ENCODE results near the gene AMHR2. TPM values are rescaled to one million over a fixed set of nuclear protein-coding genes. Genes with fewer than 3 reads are reported as not detected.

Gene AMHR2
- total RNA-seq, 1 donor from 2014 or later = not detected

DNA sequence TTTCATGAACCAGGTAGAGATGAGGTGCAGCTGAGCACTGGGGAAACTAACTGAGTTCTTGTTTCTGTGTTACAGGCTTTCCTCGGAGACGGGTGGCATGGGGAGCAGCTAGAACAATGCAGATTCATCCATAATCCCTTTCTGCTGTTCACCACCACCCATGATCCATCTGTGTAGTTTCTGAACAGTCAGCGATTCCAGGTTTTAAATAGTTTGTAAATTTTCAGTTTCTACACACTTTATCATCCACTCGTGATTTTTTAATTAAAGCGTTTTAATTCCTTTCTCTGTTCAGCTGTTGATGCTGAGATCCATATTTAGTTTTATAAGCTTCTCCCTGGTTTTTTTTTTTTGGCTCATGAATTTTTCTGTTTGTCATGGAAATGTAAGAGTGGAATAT lies 55.7 kb downstream of the AMHR2 start:
- H3K36me3 Mint-ChIP-seq (ENCODE audit: low read depth) = peaks cover 42% of the 10 kb centered on the region

DNA sequence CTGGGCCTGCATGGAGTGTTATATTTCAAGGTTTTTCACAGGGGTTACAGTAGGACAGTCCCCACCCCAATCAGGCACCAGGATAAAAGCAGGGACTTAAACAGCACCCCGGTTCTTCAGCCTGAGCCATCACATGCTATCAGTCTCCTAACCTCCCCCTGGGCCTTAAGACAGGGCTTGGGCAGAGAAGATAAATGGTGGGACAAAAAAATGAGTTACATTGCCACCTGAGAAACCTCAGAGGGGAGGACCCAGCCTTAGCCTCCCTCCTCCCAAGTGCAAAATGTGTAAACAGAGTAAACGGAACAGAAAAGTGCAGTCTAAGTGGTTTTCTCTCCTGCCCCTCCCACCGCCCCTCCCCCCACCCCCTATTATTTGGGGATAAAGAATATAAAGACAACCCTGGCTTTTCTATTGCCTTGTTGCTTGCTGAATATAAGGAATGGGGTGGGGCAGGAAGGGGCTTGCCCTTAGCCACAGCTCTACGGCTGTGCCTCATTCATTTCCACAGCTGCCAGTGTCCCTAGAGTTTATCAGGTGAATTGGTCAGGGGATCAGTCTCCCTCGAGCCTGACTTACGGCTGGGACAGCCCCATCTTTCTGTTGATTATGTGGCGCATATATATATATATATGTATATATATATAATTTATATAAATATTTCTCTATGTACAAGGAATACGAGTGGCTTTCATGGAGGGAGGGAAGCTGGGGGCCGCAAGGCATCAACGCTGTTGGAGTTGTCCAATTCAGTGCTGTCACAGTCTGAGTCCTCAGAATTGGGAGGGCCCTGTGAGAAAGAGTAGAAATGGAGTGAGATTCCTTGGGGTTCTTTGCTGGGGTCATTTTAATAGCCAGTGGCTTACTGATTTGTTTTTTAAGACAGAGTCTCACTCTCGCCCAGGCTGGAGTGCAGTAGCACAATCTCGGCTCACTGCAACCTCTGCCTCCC lies 57.1 kb downstream of the AMHR2 start:
- peaks cover 49% of the 10 kb centered on the region for H3K4me1 Mint-ChIP-seq (ENCODE audit: low read depth)
- peak overlapping the region; percentile 36 for H3K27ac Mint-ChIP-seq (ENCODE audit: unreplicated experiment)
- no peak for DNase-seq (ENCODE audit: low spot score)
- no peak overlapping the region for H3K4me3 Mint-ChIP-seq (ENCODE audit: unreplicated experiment)
- no peaks in the 10 kb centered on the region for H3K9me3 Mint-ChIP-seq (ENCODE audit: low read depth)
- TF ChIP-seq, protein P1, sequence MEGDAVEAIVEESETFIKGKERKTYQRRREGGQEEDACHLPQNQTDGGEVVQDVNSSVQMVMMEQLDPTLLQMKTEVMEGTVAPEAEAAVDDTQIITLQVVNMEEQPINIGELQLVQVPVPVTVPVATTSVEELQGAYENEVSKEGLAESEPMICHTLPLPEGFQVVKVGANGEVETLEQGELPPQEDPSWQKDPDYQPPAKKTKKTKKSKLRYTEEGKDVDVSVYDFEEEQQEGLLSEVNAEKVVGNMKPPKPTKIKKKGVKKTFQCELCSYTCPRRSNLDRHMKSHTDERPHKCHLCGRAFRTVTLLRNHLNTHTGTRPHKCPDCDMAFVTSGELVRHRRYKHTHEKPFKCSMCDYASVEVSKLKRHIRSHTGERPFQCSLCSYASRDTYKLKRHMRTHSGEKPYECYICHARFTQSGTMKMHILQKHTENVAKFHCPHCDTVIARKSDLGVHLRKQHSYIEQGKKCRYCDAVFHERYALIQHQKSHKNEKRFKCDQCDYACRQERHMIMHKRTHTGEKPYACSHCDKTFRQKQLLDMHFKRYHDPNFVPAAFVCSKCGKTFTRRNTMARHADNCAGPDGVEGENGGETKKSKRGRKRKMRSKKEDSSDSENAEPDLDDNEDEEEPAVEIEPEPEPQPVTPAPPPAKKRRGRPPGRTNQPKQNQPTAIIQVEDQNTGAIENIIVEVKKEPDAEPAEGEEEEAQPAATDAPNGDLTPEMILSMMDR (IDR thresholded peaks at IDR 0.05) = no peak
- H3K36me3 Mint-ChIP-seq (ENCODE audit: low read depth) = peaks cover 35% of the 10 kb centered on the region
- H3K27me3 Mint-ChIP-seq (ENCODE audit: low read depth) = no peaks in the 10 kb centered on the region

More for the DNA sequence above, 55.7 kb downstream of the AMHR2 start:
- Mint-ChIP-seq H3K27ac (ENCODE audit: unreplicated experiment) (peak overlapping the region; percentile 57), H3K27me3 (ENCODE audit: low read depth) (no peaks in the 10 kb centered on the region), H3K4me1 (ENCODE audit: low read depth) (peaks cover 57% of the 10 kb centered on the region), H3K9me3 (ENCODE audit: low read depth) (no peaks in the 10 kb centered on the region), H3K4me3 (ENCODE audit: unreplicated experiment) (no peak overlapping the region)
- no peak for DNase-seq (ENCODE audit: low spot score)
- TF ChIP-seq, protein P1 (IDR thresholded peaks at IDR 0.05) = no peak

Other genes starting within 250 kb of the AMHR2 start
- gene ZNF740, start 243.1 kb upstream of the AMHR2 start, total RNA-seq = 27.3 to 36.7 TPM (median 28.0 TPM) in 3 replicates
- 24.3 to 34.6 TPM (median 27.1 TPM) in 3 replicates for gene CSAD, start 242.9 kb upstream of the AMHR2 start, total RNA-seq
- 0.37 to 0.46 TPM in 2 of 3 replicates, not detected in the other for gene ITGB7, start 216.6 kb upstream of the AMHR2 start, total RNA-seq
- 19.4 to 30.0 TPM (median 21.7 TPM) in 3 replicates for gene RARG, start 191.6 kb upstream of the AMHR2 start, total RNA-seq
- 4.0 to 5.5 TPM (median 4.8 TPM) in 3 replicates for gene ESPL1, start 155.6 kb upstream of the AMHR2 start, total RNA-seq
- 266 to 309 TPM (median 274 TPM) in 3 replicates for gene PFDN5, start 128.3 kb upstream of the AMHR2 start, total RNA-seq
- gene MYG1, start 124.2 kb upstream of the AMHR2 start, total RNA-seq = 44.1 to 47.0 TPM (median 47.0 TPM) in 3 replicates
- 48.6 to 71.1 TPM (median 52.8 TPM) in 3 replicates for gene AAAS, start 102.2 kb upstream of the AMHR2 start, total RNA-seq
- not detected in 3 replicates for gene SP7, start 87.5 kb upstream of the AMHR2 start, total RNA-seq
- 57.1 to 59.7 TPM (median 59.0 TPM) in 3 replicates for gene SP1, start 43.7 kb upstream of the AMHR2 start, total RNA-seq
- gene PRR13, start 17.9 kb downstream of the AMHR2 start, total RNA-seq = 96.2 to 110 TPM (median 102 TPM) in 3 replicates
- 601 to 638 TPM (median 611 TPM) in 3 replicates for gene PCBP2, start 28.2 kb downstream of the AMHR2 start, total RNA-seq
- 25.5 to 30.6 TPM (median 26.9 TPM) in 3 replicates for gene MAP3K12, start 75.6 kb downstream of the AMHR2 start, total RNA-seq
- gene TARBP2, start 77.4 kb downstream of the AMHR2 start, total RNA-seq = 23.5 to 34.0 TPM (median 24.1 TPM) in 3 replicates
- gene NPFF, start 83.6 kb downstream of the AMHR2 start, total RNA-seq = 0.92 TPM in 1 of 3 replicates, not detected in the others
- gene ATF7, start 202.5 kb downstream of the AMHR2 start, total RNA-seq = 44.4 to 52.7 TPM (median 51.2 TPM) in 3 replicates